Measurements from ENCODE around the gene ZNF446. TPM values are rescaled to one million over a fixed set of nuclear protein-coding genes. Genes with fewer than 3 reads are reported as not detected.

Gene ZNF446
- total and polyA plus RNA-seq, 12 donors = 4.2 to 11.1 (median 5.7) TPM

DNA sequence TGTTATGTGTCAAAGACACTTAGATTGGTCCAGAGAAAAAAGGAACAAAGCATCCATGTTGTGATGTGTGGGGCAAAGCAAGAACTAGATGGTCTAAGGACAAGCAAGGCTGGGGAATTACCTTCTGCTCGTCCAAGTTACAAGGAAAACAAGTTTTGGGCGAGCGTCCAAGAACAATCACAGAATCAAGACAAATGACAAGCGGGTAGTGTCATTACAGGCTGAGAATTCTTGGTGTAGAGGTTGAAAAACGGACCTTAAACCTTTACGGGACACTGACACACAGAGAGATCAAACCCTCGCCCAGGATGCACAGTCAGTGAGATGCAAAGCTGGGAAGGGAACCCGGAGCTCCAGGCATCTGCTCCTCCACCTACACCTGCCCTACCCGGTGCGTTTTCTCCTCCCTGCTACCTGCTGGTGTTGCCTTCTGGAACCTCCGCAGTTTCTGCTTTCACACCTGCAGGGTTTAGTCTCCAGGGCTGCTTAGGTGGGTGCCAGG, 25.2 kb upstream of the ZNF446 start:
- intact Hi-C loops (cut with DNase I) = loop anchor here in 1 of 10 donors (1.0 kb wide), 1 partner anchor 11 kb away; the partner anchor contains the start of gene ZNF132
- 9 to 12% methylated on average over 11 of the region's 11 CpGs for WGBS, 2 donors
- Histone ChIP-seq H3K4me1 (peaks cover 0 to 16% (median 5%) of the 10 kb centered on the region in 9 donors), H3K27ac (peak overlapping the region in 2 of 10 donors; percentile 74 to 75), H3K36me3 (peaks cover 0 to 19% (median 0%) of the 10 kb centered on the region in 9 donors), H3K9me3 (peaks cover 0 to 7% (median 0%) of the 10 kb centered on the region in 11 donors), H3K27me3 (peaks cover 0 to 15% (median 0%) of the 10 kb centered on the region in 7 donors), H3K4me3 (peak overlapping the region; percentile 68 to 99 (median 82))
- DNase-seq = no peak
- peak in 1 of 8 donors; percentile 17 for ATAC-seq
- TF ChIP-seq, protein P1, sequence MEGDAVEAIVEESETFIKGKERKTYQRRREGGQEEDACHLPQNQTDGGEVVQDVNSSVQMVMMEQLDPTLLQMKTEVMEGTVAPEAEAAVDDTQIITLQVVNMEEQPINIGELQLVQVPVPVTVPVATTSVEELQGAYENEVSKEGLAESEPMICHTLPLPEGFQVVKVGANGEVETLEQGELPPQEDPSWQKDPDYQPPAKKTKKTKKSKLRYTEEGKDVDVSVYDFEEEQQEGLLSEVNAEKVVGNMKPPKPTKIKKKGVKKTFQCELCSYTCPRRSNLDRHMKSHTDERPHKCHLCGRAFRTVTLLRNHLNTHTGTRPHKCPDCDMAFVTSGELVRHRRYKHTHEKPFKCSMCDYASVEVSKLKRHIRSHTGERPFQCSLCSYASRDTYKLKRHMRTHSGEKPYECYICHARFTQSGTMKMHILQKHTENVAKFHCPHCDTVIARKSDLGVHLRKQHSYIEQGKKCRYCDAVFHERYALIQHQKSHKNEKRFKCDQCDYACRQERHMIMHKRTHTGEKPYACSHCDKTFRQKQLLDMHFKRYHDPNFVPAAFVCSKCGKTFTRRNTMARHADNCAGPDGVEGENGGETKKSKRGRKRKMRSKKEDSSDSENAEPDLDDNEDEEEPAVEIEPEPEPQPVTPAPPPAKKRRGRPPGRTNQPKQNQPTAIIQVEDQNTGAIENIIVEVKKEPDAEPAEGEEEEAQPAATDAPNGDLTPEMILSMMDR (IDR thresholded peaks at IDR 0.05) = no peak

DNA sequence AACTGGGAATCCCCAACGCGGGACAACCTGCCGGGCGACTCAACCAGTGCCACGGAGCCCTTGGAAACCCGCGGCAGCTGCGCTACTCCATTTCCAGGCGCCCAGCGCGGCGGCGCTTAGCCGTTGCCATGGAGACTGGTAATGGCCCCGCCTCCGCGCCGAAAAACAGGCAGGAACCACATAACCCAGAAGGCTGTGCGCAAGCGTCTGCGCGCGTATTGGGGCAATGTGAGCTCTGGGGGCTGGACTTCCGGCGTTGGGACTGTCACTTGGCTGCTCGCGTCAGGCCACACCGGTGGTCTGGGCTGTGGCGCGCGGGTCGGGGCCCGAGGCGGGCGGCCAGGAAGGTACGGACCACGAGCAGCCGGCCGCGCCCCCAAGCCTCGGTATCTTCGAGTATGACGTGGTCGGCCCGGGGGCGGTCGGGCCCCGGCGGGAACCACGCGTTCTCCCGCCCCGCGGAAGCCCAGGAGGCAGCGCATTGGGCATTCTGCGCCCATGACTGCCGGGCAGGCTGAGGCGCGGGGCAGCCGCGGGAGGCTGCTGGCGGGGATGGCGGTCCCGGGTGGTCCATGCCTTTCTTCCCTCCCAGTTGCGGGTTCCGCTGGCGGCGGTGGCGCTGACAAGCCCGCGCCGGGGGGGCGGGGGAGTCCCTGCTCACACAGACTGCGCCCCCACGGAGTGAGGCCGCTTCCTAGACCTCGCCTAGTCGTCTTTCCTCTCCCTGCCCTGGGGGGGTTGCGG, 24.6 kb upstream of the ZNF446 start, which contains the start of gene ZNF324B:
Gene ZNF324B, plus strand, starts transcription at position 265 of the 744 bp plus-strand sequence. CDS start 2,080 bp downstream, outside the sequence.
- ATAC-seq = peak; percentile 97 to 99 (median 99)
- peaks cover 0 to 15% (median 0%) of the 10 kb centered on the region in 7 donors for H3K27me3 ChIP-seq
- TF ChIP-seq, protein P1 (IDR thresholded peaks at IDR 0.05) = no peak
- peaks cover 0 to 26% (median 0%) of the 10 kb centered on the region in 9 donors for H3K36me3 ChIP-seq
- intact Hi-C loops (cut with DNase I) = loop anchor here in 1 of 10 donors (1.0 kb wide), 1 partner anchor 11 kb away; the partner anchor contains the start of gene ZNF132
- peak within 1 kb of the TSS; percentile 68 to 99 (median 82) for H3K4me3 ChIP-seq
- peaks cover 0 to 7% (median 0%) of the 10 kb centered on the region in 11 donors for H3K9me3 ChIP-seq
- peak; percentile 96 for DNase-seq
- peaks cover 0 to 16% (median 5%) of the 10 kb centered on the region in 9 donors for H3K4me1 ChIP-seq
- 0% methylated on average over 68 to 79 of the region's 79 CpGs for WGBS, 2 donors
- H3K27ac ChIP-seq = peak within 1 kb of the TSS in 8 of 10 donors; percentile 28 to 85 (median 68)

DNA sequence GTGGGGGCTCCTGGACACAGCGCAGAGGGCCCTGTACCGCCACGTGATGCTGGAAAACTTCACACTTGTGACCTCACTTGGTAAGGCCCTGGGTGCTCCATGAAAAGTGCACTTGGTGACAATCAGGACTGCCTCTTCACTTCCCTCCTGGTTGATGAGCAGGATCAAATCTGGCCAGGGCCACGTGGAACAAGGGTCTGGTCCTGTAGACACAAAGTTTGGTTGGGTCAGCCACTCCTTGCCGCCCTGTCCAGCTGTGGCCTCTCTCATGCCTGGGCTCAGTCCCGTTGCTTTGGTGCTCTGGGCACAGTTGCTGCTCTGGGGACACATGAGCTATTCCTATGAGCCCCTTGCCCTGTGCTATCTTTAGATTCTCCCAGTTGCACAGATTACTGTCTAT, 22.4 kb upstream of the ZNF446 start:
- H3K27ac ChIP-seq = no peak overlapping the region
- TF ChIP-seq, protein P1 (IDR thresholded peaks at IDR 0.05) = no peak
- ATAC-seq (no peak), DNase-seq (no peak)
- H3K4me3 ChIP-seq = no peak overlapping the region
- WGBS, 2 donors = 89 to 93% methylated on average over 6 of the region's 6 CpGs
- H3K4me1 ChIP-seq = peaks cover 0 to 16% (median 5%) of the 10 kb centered on the region in 9 donors
- H3K27me3 ChIP-seq = peaks cover 0 to 7% (median 0%) of the 10 kb centered on the region in 7 donors
- intact Hi-C loops (cut with DNase I) = no loop called here
- peaks cover 0 to 3% (median 0%) of the 10 kb centered on the region in 11 donors for H3K9me3 ChIP-seq
- peaks cover 0 to 46% (median 0%) of the 10 kb centered on the region in 9 donors for H3K36me3 ChIP-seq

DNA sequence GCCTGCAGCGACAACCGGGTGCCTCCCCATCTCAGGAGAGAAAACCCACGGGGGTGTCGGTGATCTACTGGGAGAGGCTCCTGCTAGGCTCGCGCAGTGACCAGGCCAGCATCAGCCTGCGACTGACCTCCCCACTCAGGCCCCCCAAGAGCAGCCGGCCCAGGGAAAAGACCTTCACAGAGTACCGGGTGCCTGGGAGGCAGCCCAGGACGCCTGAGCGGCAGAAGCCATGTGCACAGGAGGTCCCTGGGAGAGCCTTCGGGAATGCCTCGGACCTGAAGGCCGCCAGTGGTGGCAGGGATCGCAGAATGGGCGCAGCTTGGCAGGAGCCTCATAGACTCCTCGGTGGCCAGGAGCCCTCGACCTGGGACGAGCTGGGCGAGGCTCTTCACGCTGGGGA, 20.8 kb upstream of the ZNF446 start:
- 96 to 98% methylated on average over 20 to 21 of the region's 21 CpGs for WGBS, 2 donors
- Histone ChIP-seq H3K36me3 (peaks cover 0 to 46% (median 0%) of the 10 kb centered on the region in 9 donors), H3K27me3 (no peaks in the 10 kb centered on the region), H3K4me1 (peaks cover 0 to 16% (median 5%) of the 10 kb centered on the region in 9 donors), H3K27ac (no peak overlapping the region), H3K9me3 (no peaks in the 10 kb centered on the region), H3K4me3 (no peak overlapping the region)
- DNase-seq (no peak), ATAC-seq (no peak)
- TF ChIP-seq, protein P1 (IDR thresholded peaks at IDR 0.05) = no peak
- intact Hi-C loops (cut with DNase I) = no loop called here
